Measurements from ENCODE around the gene TMEM45B.
"Not testable (repeated sequence)": the region's sequence is repeated elsewhere in the genome, so short reads cannot be mapped to it uniquely, and the experiment has no call there.

Gene TMEM45B

GRCh38 chr11:129815596-129816461 is at the start of gene TMEM45B:
TSS of gene TMEM45B (plus strand) at chr11:129815848. CDS start at chr11:129852483, 36,635 bp downstream.
- DNase-seq (ENCODE audit: low read depth) = no peak

GRCh38 chr11:129766898-129767604 is 48.6 kb upstream of the TMEM45B start:
- peak; percentile 40 for DNase-seq (ENCODE audit: low read depth)

GRCh38 chr11:129767827-129768226 is 47.8 kb upstream of the TMEM45B start:
- DNase-seq (ENCODE audit: low read depth) = no peak

- no peak for DNase-seq (ENCODE audit: low read depth)
Measured at GRCh38 chr11:129768356-129768755, 47.3 kb upstream of the TMEM45B start.

DNA sequence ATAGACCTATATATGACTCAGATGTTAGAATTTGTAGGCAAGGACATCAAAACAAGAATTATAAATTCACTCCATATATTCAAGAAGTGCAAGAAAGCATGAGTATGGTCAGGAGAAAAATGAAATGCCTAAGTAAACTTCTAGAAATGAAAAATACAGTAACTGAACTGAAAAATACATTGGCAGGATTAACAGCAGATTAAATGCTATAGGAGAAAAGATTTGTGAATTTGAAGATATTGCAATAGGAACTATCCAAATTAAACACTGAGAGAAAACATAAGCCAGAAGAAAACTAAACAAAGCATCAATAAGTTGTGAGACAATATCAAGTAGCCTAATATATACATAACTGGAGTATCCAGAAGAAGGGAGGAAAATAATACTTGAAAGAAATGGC is 46.6 kb upstream of the TMEM45B start:
- DNase-seq (ENCODE audit: low read depth) = no peak

GRCh38 chr11:129770993-129771392 is 44.7 kb upstream of the TMEM45B start:
- DNase-seq (ENCODE audit: low read depth) = no peak

- DNase-seq (ENCODE audit: low read depth) = not testable (repeated sequence)
Measured at GRCh38 chr11:129771456-129771855, 44.2 kb upstream of the TMEM45B start.

DNA sequence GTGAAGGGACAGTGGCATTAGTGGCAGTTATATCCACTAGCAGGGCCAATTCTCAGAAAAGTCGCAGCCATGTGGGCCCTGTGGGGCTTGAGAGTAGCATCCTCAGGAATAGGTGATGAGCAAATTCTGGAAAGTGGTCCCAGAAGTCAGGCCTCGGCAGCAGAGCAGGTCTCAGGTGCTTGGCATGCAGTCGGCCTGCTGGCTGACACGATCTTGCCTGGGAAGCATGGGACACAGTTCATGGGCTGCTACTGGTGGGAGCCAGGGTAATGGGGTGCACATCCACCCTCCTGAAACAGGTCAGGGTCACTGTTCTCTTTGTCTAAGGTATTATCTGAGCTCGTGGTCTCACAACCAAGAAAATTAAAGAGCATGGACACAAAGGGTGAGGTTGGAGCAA is 36.8 kb upstream of the TMEM45B start:
- DNase-seq (ENCODE audit: low read depth) = no peak

- no peak for DNase-seq (ENCODE audit: low read depth)
Measured at GRCh38 chr11:129779342-129779741, 36.3 kb upstream of the TMEM45B start.

DNA sequence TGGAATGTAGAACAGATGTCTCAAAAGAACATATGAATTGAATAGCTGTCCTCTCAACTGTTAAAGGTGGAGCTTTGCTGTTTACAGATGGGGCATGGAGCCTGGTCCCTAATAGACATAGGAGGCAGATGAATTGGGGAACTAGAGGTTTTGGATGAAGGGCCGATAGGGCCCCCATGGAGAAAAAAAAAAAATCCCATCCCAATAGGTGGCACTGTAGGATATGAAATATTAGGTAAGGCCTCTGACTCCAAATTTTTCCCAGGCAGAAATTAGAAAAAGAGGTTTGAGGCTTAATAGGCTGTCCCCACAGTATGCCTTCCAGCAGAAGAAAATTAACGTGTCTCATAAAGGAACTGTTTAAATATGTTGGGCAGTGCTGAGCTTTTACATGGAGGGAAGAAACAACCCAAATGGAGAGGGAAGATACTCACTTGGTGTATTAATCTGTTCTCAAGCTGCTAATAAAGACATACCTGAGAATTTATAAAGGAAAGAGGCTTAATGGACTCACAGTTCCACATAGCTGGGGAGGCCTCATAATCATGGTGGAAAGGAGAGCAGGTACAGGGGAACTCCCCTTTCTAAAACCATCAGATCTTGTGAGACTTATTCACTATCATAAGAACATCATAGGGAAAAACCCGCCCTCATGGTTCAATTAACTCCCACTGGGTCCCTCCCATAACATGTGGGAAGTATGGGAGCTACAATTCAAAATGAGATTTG is 30.1 kb upstream of the TMEM45B start:
- DNase-seq (ENCODE audit: low read depth) = peak; percentile 19

- DNase-seq (ENCODE audit: low read depth) = not testable (repeated sequence)
Measured at GRCh38 chr11:129786112-129786416, 29.6 kb upstream of the TMEM45B start.

GRCh38 chr11:129787532-129788155 is 28.0 kb upstream of the TMEM45B start:
- DNase-seq (ENCODE audit: low read depth) = no peak

DNA sequence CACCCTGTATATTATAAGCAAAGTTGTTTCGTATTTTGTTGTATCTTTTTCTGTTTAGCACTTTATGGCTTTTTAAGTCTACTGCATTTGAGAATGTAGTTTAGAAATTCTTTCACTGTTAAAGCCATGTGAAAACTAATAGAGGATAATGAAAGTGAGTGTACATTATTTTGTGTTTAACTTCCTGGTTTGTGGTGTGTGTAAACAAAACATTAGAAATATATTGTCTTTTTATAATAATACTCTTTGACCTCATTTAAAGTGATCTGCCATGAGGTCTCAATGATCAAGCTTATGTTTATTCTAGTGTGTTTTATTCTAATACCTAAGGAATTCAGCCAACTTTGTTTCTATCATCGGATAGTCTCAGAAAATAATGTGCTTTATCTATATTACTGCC is 27.4 kb upstream of the TMEM45B start:
- DNase-seq (ENCODE audit: low read depth) = no peak

GRCh38 chr11:129790106-129790505 is 25.5 kb upstream of the TMEM45B start:
- DNase-seq (ENCODE audit: low read depth) = no peak

DNA sequence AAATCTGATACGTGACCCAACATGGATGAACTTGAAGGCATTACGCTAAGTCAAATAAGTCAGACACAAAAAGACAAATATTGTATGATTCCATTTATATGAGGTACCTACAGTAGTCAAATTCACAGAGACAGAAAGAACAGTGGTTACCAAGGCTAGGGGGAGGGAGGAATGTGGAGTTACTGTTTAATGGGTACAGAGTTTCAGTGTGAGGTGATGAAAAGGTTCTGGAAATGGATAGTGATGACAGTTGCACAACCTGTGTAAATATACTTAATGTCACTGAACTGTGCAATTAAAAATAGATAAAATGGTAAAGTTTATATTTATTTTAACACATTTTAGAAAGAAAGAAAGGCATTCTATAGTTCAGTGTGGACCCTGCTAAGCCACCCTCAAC is 24.1 kb upstream of the TMEM45B start:
- no peak for DNase-seq (ENCODE audit: low read depth)

DNA sequence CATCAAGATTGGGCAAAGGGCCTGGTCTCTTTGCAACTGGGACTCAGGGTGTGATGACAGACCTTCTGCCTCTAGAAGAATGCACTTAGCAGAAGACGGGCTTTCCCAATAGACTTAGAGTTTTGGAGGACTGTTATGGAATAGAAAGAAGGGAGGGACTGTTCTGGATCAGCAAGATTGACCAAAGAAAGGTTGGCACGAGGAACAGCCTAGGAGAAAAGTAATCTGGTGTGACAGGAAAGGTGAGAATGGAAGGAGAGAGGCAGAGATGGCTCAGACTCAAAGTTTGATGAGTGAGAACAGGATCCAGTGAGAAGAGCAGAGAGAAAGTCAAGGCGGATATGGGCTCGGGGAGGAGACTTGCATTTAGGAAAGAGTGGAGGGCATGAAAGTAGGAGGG is 23.0 kb upstream of the TMEM45B start:
- no peak for DNase-seq (ENCODE audit: low read depth)

- no peak for DNase-seq (ENCODE audit: low read depth)
Measured at GRCh38 chr11:129795089-129795488, 20.6 kb upstream of the TMEM45B start.

DNA sequence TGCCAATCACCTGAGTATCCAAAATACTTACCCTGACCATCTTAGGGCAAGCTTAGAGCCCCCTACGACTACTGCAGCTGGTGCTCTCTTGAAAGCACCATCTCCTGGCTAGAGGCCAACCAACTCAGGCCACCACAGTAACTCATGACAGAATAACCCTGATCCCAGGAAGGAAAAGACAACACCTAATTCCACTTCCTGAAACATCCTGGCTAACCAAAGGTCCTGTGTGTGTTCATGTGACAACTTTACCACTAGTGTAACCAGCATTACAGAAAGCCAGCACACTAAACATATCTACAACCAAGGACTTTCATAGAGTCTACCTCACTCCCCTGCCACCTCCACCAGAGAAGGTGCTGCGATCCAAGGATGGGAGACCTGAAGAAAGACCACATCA is 17.4 kb upstream of the TMEM45B start:
- no peak for DNase-seq (ENCODE audit: low read depth)

GRCh38 chr11:129800162-129800561 is 15.5 kb upstream of the TMEM45B start:
- not testable (repeated sequence) for DNase-seq (ENCODE audit: low read depth)

DNA sequence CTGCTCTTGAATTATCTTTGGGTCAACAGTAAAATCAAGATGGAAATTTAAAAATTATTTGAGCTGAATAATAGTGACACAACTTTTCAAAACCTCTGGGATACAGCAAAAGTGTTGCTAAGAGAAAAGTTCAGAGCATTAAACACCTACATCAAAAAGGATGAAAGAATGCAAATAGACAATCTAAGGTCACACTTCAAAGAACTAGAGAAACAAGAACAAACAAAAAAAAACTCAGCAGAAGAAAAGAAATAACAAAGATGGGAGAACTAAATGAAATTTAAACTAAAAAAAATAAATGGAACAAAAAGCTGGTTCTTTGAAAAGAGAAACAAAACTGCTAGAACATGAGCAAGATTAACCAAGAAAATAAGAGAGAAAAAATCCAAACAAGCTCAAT is 15.0 kb upstream of the TMEM45B start:
- no peak for DNase-seq (ENCODE audit: low read depth)

- DNase-seq (ENCODE audit: low read depth) = no peak
Measured at GRCh38 chr11:129803533-129803932, 12.1 kb upstream of the TMEM45B start.

GRCh38 chr11:129804012-129804411 is 11.6 kb upstream of the TMEM45B start:
- no peak for DNase-seq (ENCODE audit: low read depth)

All from EH (cell line).